Measurements from ENCODE around the gene CCDC3. TPM values are rescaled to one million over a fixed set of nuclear protein-coding genes. Genes with fewer than 3 reads are reported as not detected.

CCDC3 gene
- polyA plus RNA-seq, 1 of the 3 experiments (the other 2 are of a cell fraction), result 0.02 TPM

DNA sequence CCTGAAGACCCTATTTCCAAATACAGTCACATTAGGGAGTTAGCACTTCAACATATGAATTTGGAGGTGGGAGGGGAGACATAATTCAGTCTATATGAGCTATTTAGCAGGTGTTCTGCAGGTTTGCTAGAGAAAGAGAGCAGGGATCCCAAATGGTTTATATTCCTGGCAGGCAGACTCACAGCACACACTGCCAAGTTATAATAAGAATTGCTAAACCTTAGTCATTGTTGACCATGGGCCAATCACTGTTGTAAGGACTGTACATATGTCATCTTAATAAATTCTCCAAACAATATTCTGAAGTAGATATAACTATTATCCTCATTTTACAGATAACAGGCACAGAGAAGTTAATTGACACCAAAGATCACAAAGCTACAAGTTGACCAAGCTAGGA lies 1.5 kb upstream of the CCDC3 start:
- ChIA-PET POLR2A (no interaction called here), CTCF (no interaction called here)
- Histone ChIP-seq H3K79me2 (ENCODE audit: insufficient read depth) (no peaks in the 10 kb centered on the region), H3K4me1 (ENCODE audit: control insufficient read depth in 1 of 2, insufficient read depth in 2 of 2, low read depth in 1 of 2, low read length in 1 of 2) (no peaks in the 10 kb centered on the region; a peak in 1 of 4 replicates), H3K9ac (no peak overlapping the region), H3K4me3 (ENCODE audit: low read depth in 2 of 2, low read length in 1 of 2) (no peak overlapping the region), H2AFZ (ENCODE audit: low read depth) (no peak overlapping the region), H3K27me3 (ENCODE audit: insufficient read depth) (no peaks in the 10 kb centered on the region; the same call in 1 of the 2 replicates), H4K20me1 (ENCODE audit: insufficient read depth) (no peaks in the 10 kb centered on the region), H3K9me2 (no peaks in the 10 kb centered on the region), H3K9me3 (no peaks in the 10 kb centered on the region), H3F3A (replicated peaks; ENCODE audit: insufficient read depth) (no peaks in the 10 kb centered on the region), H3K27ac (ENCODE audit: low read depth in 2 of 2, low read length in 1 of 2) (no peak overlapping the region), H3K36me3 (replicated peaks in 1 of 2; ENCODE audit: control insufficient read depth in 1 of 2, insufficient read depth in 2 of 2, low read length in 1 of 2) (no peaks in the 10 kb centered on the region), H3K4me2 (no peak overlapping the region)
- TF ChIP-seq FOXJ3 (CRISPR knock-in tag; IDR thresholded peaks at IDR 0.05) (no peak), RXRA (IDR thresholded peaks at IDR 0.05; ENCODE audit: borderline replicate concordance, low read depth) (no peak), EZH2phosphoT487 (IDR thresholded peaks at IDR 0.05; ENCODE audit: borderline replicate concordance, low read depth) (no peak), CHD2 (IDR thresholded peaks at IDR 0.05; ENCODE audit: low read length, partially characterized antibody) (no peak), TCF12 (IDR thresholded peaks at IDR 0.05) (no peak), ELF1 (IDR thresholded peaks at IDR 0.05) (no peak)
- TF ChIP-seq, protein P1, sequence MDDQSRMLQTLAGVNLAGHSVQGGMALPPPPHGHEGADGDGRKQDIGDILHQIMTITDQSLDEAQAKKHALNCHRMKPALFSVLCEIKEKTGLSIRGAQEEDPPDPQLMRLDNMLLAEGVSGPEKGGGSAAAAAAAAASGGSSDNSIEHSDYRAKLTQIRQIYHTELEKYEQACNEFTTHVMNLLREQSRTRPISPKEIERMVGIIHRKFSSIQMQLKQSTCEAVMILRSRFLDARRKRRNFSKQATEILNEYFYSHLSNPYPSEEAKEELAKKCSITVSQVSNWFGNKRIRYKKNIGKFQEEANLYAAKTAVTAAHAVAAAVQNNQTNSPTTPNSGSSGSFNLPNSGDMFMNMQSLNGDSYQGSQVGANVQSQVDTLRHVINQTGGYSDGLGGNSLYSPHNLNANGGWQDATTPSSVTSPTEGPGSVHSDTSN (IDR thresholded peaks at IDR 0.05), result no peak
- TF ChIP-seq, protein P2, sequence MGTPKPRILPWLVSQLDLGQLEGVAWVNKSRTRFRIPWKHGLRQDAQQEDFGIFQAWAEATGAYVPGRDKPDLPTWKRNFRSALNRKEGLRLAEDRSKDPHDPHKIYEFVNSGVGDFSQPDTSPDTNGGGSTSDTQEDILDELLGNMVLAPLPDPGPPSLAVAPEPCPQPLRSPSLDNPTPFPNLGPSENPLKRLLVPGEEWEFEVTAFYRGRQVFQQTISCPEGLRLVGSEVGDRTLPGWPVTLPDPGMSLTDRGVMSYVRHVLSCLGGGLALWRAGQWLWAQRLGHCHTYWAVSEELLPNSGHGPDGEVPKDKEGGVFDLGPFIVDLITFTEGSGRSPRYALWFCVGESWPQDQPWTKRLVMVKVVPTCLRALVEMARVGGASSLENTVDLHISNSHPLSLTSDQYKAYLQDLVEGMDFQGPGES (IDR thresholded peaks at IDR 0.05; ENCODE audit: low read depth, low read length), result no peak
- TF ChIP-seq, protein P3, sequence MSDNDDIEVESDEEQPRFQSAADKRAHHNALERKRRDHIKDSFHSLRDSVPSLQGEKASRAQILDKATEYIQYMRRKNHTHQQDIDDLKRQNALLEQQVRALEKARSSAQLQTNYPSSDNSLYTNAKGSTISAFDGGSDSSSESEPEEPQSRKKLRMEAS (IDR thresholded peaks at IDR 0.05; ENCODE audit: low read depth), result no peak
- TF ChIP-seq, protein P4, sequence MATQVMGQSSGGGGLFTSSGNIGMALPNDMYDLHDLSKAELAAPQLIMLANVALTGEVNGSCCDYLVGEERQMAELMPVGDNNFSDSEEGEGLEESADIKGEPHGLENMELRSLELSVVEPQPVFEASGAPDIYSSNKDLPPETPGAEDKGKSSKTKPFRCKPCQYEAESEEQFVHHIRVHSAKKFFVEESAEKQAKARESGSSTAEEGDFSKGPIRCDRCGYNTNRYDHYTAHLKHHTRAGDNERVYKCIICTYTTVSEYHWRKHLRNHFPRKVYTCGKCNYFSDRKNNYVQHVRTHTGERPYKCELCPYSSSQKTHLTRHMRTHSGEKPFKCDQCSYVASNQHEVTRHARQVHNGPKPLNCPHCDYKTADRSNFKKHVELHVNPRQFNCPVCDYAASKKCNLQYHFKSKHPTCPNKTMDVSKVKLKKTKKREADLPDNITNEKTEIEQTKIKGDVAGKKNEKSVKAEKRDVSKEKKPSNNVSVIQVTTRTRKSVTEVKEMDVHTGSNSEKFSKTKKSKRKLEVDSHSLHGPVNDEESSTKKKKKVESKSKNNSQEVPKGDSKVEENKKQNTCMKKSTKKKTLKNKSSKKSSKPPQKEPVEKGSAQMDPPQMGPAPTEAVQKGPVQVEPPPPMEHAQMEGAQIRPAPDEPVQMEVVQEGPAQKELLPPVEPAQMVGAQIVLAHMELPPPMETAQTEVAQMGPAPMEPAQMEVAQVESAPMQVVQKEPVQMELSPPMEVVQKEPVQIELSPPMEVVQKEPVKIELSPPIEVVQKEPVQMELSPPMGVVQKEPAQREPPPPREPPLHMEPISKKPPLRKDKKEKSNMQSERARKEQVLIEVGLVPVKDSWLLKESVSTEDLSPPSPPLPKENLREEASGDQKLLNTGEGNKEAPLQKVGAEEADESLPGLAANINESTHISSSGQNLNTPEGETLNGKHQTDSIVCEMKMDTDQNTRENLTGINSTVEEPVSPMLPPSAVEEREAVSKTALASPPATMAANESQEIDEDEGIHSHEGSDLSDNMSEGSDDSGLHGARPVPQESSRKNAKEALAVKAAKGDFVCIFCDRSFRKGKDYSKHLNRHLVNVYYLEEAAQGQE (IDR thresholded peaks at IDR 0.05; ENCODE audit: low read depth, low read length), result no peak
- DNase-seq, result no peak

DNA sequence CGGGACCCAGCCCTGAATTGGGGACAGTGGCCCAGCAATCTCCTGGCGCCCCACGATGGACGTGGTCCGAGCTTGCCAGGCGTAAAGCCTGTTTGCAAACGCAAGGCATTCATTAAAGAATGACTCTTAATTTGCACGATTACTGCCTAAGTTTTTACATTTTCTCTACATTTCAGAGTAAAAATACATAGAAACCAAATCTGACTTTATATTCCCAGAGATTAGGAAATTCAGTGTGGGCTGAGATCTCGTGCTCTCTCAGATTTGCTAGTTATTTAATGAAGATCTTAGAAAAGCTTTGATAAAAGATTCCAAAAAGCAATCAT lies 337 bp upstream of the CCDC3 start:
- 11% methylated on average over 8 of the region's 9 CpGs for WGBS (ENCODE audit: low lambda C conversion rate)
- ChIA-PET CTCF (interaction anchor here (0.9 to 1.3 kb wide), 4 partner anchors 9 to 291 kb away, joined by 3 to 4 read pairs (median 4); no protein-coding TSS in a partner anchor), POLR2A (no interaction called here)
- Histone ChIP-seq H3K4me2 (no peak overlapping the region), H3K4me3 (ENCODE audit: low read depth in 2 of 2, low read length in 1 of 2) (peak overlapping the region in 1 of 2 experiments; percentile 34; a peak in 2 of 4 replicates), H3K9me2 (no peaks in the 10 kb centered on the region), H3K4me1 (ENCODE audit: control insufficient read depth in 1 of 2, insufficient read depth in 2 of 2, low read depth in 1 of 2, low read length in 1 of 2) (no peaks in the 10 kb centered on the region; a peak in 1 of 4 replicates), H4K20me1 (ENCODE audit: insufficient read depth) (no peaks in the 10 kb centered on the region), H3K36me3 (replicated peaks in 1 of 2; ENCODE audit: control insufficient read depth in 1 of 2, insufficient read depth in 2 of 2, low read length in 1 of 2) (no peaks in the 10 kb centered on the region), H2AFZ (ENCODE audit: low read depth) (no peak overlapping the region), H3K79me2 (ENCODE audit: insufficient read depth) (no peaks in the 10 kb centered on the region), H3K27ac (ENCODE audit: low read depth in 2 of 2, low read length in 1 of 2) (no peak overlapping the region), H3K9me3 (no peaks in the 10 kb centered on the region), H3F3A (replicated peaks; ENCODE audit: insufficient read depth) (no peaks in the 10 kb centered on the region), H3K27me3 (ENCODE audit: insufficient read depth) (no peaks in the 10 kb centered on the region; the same call in 1 of the 2 replicates), H3K9ac (no peak overlapping the region)
- no peak for DNase-seq
- no peak for TF ChIP-seq NRF1 (IDR thresholded peaks at IDR 0.05; ENCODE audit: low read depth, low read length)
- no peak for TF ChIP-seq SMC3 (IDR thresholded peaks at IDR 0.05; ENCODE audit: low read depth, low read length)
- TF ChIP-seq RAD21 (IDR thresholded peaks at IDR 0.05; ENCODE audit: low read length), result peak; percentile 23; the same call in 1 of the 2 replicates
- no peak for TF ChIP-seq TEAD4 (IDR thresholded peaks at IDR 0.05; ENCODE audit: borderline replicate concordance, insufficient read depth)
- no peak for TF ChIP-seq CHD2 (IDR thresholded peaks at IDR 0.05; ENCODE audit: low read length, partially characterized antibody)

Measured in SK-N-SH (cell line).